HepG2 (cell line): ENCODE results near the gene CDK12. TPM values are rescaled to one million over a fixed set of nuclear protein-coding genes. Genes with fewer than 3 reads are reported as not detected.

Source experiments
- BCL6 ChIP-seq: IDR thresholded peaks from 2 replicates; pipeline ENCODE4 v1.6.1; 2016; ENCODE audit warnings: missing genetic modification reagents, missing compliant biosample characterization
- CENPT ChIP-seq: sonication (generic); formaldehyde crosslinking; IDR thresholded peaks from 2 replicates; pipeline ENCODE4 v1.8.0; 2022; ENCODE audit warnings: low read depth, mild to moderate bottlenecking, moderate library complexity, missing genetic modification reagents
- FOSL2 ChIP-seq: sonication (generic); formaldehyde crosslinking; IDR thresholded peaks from 2 replicates; pipeline ENCODE4 v1.4.0; 2020; ENCODE audit warnings: missing genetic modification reagents
- HHEX ChIP-seq: IDR thresholded peaks from 2 replicates; pipeline ENCODE4 v1.6.1; 2016; ENCODE audit warnings: control low read depth
- NCOA2 ChIP-seq: sonication (generic); formaldehyde crosslinking; IDR thresholded peaks from 2 replicates; pipeline ENCODE4 v1.8.0; 2022; ENCODE audit warnings: inconsistent platforms
- NR1H2 ChIP-seq: sonication (generic); formaldehyde crosslinking; IDR thresholded peaks from 2 replicates; pipeline ENCODE4 v1.8.1; 2022; ENCODE audit warnings: low read depth, missing genetic modification reagents, borderline replicate concordance
- SOX5 ChIP-seq: IDR thresholded peaks from 2 replicates; pipeline ENCODE4 v1.6.1; 2016; ENCODE audit warnings: borderline replicate concordance
- SOX6 ChIP-seq, 2 experiments: fragments of 450-650 bp in 1 of 2; sonication (generic) in 1 of 2; formaldehyde crosslinking in 1 of 2; IDR thresholded peaks; 2 replicates each; pipeline versions ENCODE4 v1.4.0 to v1.6.1; 2017 to 2020; ENCODE audit warnings: antibody characterized with exemption in 1 of 2, mild to moderate bottlenecking in 1 of 2, missing genetic modification reagents in 1 of 2
- TBX2 ChIP-seq: sonication (generic); formaldehyde crosslinking; IDR thresholded peaks from 2 replicates; pipeline ENCODE4 v1.5.0; 2020; ENCODE audit warnings: missing genetic modification reagents, mild to moderate bottlenecking, borderline replicate concordance
- ZNF121 ChIP-seq: sonication (generic); formaldehyde crosslinking; IDR thresholded peaks from 2 replicates; pipeline ENCODE4 v1.5.0; 2020; ENCODE audit warnings: mild to moderate bottlenecking, missing genetic modification reagents
- ZNF251 ChIP-seq: sonication (generic); formaldehyde crosslinking; IDR thresholded peaks from 2 replicates; pipeline ENCODE4 v1.9.0; 2021; ENCODE audit warnings: mild to moderate bottlenecking, missing genetic modification reagents
- ZNF331 ChIP-seq: sonication (generic); formaldehyde crosslinking; IDR thresholded peaks from 2 replicates; pipeline ENCODE4 v1.4.0; 2020; ENCODE audit warnings: missing genetic modification reagents
- ZNF577 ChIP-seq: sonication (generic); formaldehyde crosslinking; IDR thresholded peaks from 2 replicates; pipeline ENCODE4 v1.4.0; 2020; ENCODE audit warnings: mild to moderate bottlenecking, low read depth, missing genetic modification reagents, borderline replicate concordance
- ZNF614 ChIP-seq: IDR thresholded peaks from 2 replicates; pipeline ENCODE4 v1.6.1; 2018; ENCODE audit warnings: missing biosample characterization, missing genetic modification reagents, inconsistent platforms, borderline replicate concordance
- ZNF713 ChIP-seq: sonication (generic); formaldehyde crosslinking; IDR thresholded peaks from 2 replicates; pipeline ENCODE4 v1.4.0; 2020; ENCODE audit warnings: mild to moderate bottlenecking, missing genetic modification reagents
- ZNF720 ChIP-seq: sonication (generic); formaldehyde crosslinking; IDR thresholded peaks from 2 replicates; pipeline ENCODE4 v1.4.0; 2020; ENCODE audit warnings: missing genetic modification reagents
- ZSCAN30 ChIP-seq: sonication (generic); formaldehyde crosslinking; IDR thresholded peaks from 2 replicates; pipeline ENCODE4 v1.5.0; 2020; ENCODE audit warnings: mild to moderate bottlenecking, missing genetic modification reagents
- polyA plus RNA-seq, 8 experiments: library from polyadenylated mRNA; depleted of rRNA in 3 of 8; stranded (reverse) in 7 of 8; unstranded in 1 of 8; fragments of >200 nt; fragmentation: Illumina TruSeq in 4 of 8; extraction: Trizol in 4 of 8; gene quantifications; 2 replicates each; pipeline versions ENCODE4 v1.2.1 to v1.2.3, GENCODE V29; 2011 to 2016; ENCODE audit warnings: low read depth in 4 of 8, missing spikeins in 1 of 8, mixed read lengths in 1 of 8; ENCODE audit not compliant: insufficient read depth in 1 of 8
- total RNA-seq, 5 experiments: library from RNA; depleted of rRNA; stranded (reverse); fragments of >200 nt; fragmentation: Illumina TruSeq; extraction: Trizol; gene quantifications; 2 replicates each; pipeline ENCODE4 v1.2.3, GENCODE V29; 2016; ENCODE audit warnings: low read depth in 1 of 5
- TF ChIP-seq, protein P1 (sequence below): sonication (generic); formaldehyde crosslinking; IDR thresholded peaks from 2 replicates; pipeline ENCODE4 v1.4.0; 2020; ENCODE audit warnings: missing genetic modification reagents, borderline replicate concordance
- TF ChIP-seq, protein P2 (sequence below): sonication (generic); formaldehyde crosslinking; IDR thresholded peaks from 2 replicates; pipeline ENCODE4 v1.4.0; 2020; ENCODE audit warnings: low read depth, mild to moderate bottlenecking, missing genetic modification reagents
- TF ChIP-seq, protein P3 (sequence below): sonication (generic); formaldehyde crosslinking; IDR thresholded peaks from 2 replicates; pipeline ENCODE4 v1.4.0; 2020; ENCODE audit warnings: missing genetic modification reagents, mild to moderate bottlenecking, borderline replicate concordance
- TF ChIP-seq, protein P4 (sequence below): sonication (generic); formaldehyde crosslinking; IDR thresholded peaks from 2 replicates; pipeline ENCODE4 v1.8.1; 2023; ENCODE audit warnings: missing genetic modification reagents, mild to moderate bottlenecking, borderline replicate concordance
- TF ChIP-seq, protein P5 (sequence below): sonication (generic); formaldehyde crosslinking; IDR thresholded peaks from 2 replicates; pipeline ENCODE4 v1.4.0; 2020; ENCODE audit warnings: missing genetic modification reagents
- TF ChIP-seq, protein P6 (sequence below): IDR thresholded peaks from 2 replicates; pipeline ENCODE4 v1.6.1; 2012; ENCODE audit warnings: inconsistent platforms

The CDK12 gene
- total and polyA plus RNA-seq, 2 of the 13 experiments (the other 11 are each of a cell fraction or from before 2014, with no cell fraction given): 24.0 to 88.6 TPM

DNA sequence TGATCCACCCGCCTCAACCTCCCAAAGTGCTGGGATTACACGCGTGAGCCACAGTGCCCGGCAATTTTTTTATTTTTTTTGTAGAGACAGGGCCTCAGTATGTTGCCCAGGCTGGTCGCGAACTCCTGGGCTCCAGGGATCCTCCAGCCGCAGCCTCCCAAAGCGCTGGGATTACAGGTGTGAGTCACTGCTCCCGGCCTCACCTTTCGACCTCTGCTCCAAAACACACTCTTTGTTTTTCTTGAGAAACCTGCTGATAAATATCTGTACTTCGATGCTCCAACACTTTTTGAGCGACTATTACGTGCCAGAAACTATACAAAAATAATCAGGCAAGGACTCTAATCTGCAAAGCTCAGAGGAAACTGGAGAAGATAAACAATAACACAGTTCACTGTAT lies 11.2 kb upstream of the CDK12 start (continued):
- no peak for TF ChIP-seq NR1H2 (CRISPR knock-in tag)
- TF ChIP-seq, protein P1, sequence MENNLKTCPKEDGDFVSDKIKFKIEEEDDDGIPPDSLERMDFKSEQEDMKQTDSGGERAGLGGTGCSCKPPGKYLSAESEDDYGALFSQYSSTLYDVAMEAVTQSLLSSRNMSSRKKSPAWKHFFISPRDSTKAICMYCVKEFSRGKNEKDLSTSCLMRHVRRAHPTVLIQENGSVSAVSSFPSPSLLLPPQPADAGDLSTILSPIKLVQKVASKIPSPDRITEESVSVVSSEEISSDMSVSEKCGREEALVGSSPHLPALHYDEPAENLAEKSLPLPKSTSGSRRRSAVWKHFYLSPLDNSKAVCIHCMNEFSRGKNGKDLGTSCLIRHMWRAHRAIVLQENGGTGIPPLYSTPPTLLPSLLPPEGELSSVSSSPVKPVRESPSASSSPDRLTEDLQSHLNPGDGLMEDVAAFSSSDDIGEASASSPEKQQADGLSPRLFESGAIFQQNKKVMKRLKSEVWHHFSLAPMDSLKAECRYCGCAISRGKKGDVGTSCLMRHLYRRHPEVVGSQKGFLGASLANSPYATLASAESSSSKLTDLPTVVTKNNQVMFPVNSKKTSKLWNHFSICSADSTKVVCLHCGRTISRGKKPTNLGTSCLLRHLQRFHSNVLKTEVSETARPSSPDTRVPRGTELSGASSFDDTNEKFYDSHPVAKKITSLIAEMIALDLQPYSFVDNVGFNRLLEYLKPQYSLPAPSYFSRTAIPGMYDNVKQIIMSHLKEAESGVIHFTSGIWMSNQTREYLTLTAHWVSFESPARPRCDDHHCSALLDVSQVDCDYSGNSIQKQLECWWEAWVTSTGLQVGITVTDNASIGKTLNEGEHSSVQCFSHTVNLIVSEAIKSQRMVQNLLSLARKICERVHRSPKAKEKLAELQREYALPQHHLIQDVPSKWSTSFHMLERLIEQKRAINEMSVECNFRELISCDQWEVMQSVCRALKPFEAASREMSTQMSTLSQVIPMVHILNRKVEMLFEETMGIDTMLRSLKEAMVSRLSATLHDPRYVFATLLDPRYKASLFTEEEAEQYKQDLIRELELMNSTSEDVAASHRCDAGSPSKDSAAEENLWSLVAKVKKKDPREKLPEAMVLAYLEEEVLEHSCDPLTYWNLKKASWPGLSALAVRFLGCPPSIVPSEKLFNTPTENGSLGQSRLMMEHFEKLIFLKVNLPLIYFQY (CRISPR knock-in tag): no peak
- no peak for TF ChIP-seq ZSCAN30 (CRISPR knock-in tag)
- TF ChIP-seq ZNF713 (CRISPR knock-in tag): no peak
- TF ChIP-seq, protein P2, sequence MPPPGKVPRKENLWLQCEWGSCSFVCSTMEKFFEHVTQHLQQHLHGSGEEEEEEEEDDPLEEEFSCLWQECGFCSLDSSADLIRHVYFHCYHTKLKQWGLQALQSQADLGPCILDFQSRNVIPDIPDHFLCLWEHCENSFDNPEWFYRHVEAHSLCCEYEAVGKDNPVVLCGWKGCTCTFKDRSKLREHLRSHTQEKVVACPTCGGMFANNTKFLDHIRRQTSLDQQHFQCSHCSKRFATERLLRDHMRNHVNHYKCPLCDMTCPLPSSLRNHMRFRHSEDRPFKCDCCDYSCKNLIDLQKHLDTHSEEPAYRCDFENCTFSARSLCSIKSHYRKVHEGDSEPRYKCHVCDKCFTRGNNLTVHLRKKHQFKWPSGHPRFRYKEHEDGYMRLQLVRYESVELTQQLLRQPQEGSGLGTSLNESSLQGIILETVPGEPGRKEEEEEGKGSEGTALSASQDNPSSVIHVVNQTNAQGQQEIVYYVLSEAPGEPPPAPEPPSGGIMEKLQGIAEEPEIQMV (CRISPR knock-in tag): no peak
- no peak for TF ChIP-seq ZNF614 (CRISPR knock-in tag)
- peak; percentile 61; the same call in 1 of the 2 replicates for TF ChIP-seq SOX5 (CRISPR knock-in tag)
- TF ChIP-seq SOX6 (IDR thresholded peaks at IDR 0.05): no peak
- TF ChIP-seq SOX6 (CRISPR knock-in tag; IDR thresholded peaks at IDR 0.05): 0 out of 2 replicates have a peak, but pooled peaks have one; percentile 18
- TF ChIP-seq ZNF577 (CRISPR knock-in tag): no peak
- TF ChIP-seq TBX2 (CRISPR knock-in tag): peak; percentile 50
- no peak for TF ChIP-seq HHEX (CRISPR knock-in tag)
- TF ChIP-seq, protein P3, sequence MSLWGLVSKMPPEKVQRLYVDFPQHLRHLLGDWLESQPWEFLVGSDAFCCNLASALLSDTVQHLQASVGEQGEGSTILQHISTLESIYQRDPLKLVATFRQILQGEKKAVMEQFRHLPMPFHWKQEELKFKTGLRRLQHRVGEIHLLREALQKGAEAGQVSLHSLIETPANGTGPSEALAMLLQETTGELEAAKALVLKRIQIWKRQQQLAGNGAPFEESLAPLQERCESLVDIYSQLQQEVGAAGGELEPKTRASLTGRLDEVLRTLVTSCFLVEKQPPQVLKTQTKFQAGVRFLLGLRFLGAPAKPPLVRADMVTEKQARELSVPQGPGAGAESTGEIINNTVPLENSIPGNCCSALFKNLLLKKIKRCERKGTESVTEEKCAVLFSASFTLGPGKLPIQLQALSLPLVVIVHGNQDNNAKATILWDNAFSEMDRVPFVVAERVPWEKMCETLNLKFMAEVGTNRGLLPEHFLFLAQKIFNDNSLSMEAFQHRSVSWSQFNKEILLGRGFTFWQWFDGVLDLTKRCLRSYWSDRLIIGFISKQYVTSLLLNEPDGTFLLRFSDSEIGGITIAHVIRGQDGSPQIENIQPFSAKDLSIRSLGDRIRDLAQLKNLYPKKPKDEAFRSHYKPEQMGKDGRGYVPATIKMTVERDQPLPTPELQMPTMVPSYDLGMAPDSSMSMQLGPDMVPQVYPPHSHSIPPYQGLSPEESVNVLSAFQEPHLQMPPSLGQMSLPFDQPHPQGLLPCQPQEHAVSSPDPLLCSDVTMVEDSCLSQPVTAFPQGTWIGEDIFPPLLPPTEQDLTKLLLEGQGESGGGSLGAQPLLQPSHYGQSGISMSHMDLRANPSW (CRISPR knock-in tag): 0 out of 2 replicates have a peak, but pooled peaks have one; percentile 13
- no peak for TF ChIP-seq ZNF720 (CRISPR knock-in tag)
- TF ChIP-seq, protein P4, sequence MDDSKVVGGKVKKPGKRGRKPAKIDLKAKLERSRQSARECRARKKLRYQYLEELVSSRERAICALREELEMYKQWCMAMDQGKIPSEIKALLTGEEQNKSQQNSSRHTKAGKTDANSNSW (CRISPR knock-in tag): no peak
- TF ChIP-seq ZNF121: no peak
- peak; percentile 94 for TF ChIP-seq FOSL2 (CRISPR knock-in tag)
- TF ChIP-seq, protein P5, sequence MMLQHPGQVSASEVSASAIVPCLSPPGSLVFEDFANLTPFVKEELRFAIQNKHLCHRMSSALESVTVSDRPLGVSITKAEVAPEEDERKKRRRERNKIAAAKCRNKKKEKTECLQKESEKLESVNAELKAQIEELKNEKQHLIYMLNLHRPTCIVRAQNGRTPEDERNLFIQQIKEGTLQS (CRISPR knock-in tag): 0 out of 2 replicates have a peak, but pooled peaks have one; percentile 47
- TF ChIP-seq, protein P6, sequence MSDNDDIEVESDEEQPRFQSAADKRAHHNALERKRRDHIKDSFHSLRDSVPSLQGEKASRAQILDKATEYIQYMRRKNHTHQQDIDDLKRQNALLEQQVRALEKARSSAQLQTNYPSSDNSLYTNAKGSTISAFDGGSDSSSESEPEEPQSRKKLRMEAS: no peak
- no peak for TF ChIP-seq ZNF331 (CRISPR knock-in tag)
- no peak for TF ChIP-seq ZNF251
- no peak for TF ChIP-seq CENPT (CRISPR knock-in tag)
- TF ChIP-seq NCOA2: no peak
- no peak for TF ChIP-seq BCL6 (CRISPR knock-in tag)
